ENCODE data around the gene GANC.

GANC gene

DNA sequence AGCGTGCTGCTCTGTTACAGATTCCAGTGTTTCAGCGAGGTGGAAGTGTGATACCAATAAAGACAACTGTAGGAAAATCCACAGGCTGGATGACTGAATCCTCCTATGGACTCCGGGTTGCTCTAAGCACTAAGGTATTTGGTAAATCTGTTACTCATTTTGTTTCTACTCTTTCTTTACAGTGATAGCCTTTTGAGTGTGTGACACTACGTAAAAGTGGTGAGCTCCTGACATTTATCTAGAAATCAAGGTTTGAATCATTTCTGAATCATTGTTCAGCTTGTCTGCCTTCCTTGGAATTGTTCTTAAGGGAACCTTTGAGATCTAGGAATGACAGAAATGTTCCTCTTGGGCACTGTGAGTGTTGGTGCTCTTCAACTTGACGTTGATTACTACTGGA, 75.1 kb downstream of the GANC start:
- DNase-seq, result no peak

DNA sequence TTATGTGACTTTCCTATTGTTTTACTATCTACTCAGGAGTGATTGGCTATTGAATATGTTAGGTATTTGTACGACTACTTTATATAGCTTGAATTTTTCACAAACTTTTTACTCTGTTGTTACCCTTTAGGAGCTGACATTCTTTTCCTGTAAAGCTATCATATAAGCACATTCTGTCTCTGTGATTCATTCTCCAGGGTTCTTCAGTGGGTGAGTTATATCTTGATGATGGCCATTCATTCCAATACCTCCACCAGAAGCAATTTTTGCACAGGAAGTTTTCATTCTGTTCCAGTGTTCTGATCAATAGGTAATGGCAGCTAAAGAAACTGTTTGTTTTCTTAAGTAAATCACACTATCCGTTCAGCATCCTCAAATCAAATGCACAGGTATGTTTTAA, 76.2 kb downstream of the GANC start:
- no peak for DNase-seq

DNA sequence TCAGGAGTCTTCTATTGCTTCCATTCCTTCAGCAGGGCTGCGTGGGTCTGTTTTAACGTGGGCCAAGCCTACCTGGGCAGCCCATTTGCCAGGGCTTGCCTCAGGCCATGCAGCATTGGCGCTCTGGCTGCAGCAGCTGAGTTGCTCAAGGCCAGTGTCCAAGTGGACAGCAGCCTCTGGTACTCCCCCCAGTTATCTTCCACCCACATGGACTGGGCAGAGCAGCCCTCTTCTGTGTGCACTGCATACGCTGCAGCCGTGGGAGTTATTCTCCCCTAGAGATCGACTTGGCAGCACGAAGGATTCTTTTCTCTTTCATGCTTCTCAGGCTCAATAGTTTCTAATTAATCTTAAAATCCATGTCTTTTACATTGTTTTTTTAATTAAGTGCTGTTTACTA, 79.4 kb downstream of the GANC start:
- no peak for DNase-seq

DNA sequence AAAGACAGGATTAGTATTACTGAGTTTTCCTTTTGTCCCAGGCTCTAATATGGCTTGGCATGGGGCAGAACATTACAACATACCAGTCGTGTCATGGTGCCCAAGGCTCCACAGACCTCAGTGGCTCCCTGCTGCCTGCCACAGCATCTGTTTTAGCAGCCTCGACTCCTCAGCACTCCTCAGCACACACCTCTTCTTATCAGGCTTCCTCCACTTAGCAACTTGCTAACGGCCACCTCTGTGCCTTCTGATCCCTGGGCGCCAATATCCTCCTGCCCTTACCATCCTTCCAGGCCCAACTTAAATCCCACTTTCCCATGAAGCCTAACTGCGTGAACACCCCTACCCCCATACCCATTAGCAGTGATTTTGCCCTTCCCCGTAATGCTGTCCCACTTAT, 80.1 kb downstream of the GANC start:
- DNase-seq, result no peak

DNA sequence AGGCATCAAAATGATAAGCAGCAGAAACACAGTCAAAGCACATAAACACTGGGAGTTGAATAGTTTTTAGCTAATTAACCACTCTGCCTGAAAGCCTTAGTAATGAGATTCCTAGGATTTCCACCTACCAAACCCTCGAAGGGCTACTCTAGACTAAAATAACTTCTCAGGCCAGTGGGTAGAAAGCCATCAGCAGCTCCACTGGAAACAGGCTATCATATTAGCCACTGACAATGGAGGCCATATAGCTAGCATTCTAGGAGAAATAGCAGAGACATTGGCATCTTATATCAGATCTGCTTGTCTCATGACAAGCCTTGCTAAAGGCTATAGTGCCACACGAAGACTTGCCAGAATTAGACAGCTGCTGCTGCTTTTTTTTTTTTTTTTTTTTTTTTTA, 81.8 kb downstream of the GANC start:
- DNase-seq, result no peak

DNA sequence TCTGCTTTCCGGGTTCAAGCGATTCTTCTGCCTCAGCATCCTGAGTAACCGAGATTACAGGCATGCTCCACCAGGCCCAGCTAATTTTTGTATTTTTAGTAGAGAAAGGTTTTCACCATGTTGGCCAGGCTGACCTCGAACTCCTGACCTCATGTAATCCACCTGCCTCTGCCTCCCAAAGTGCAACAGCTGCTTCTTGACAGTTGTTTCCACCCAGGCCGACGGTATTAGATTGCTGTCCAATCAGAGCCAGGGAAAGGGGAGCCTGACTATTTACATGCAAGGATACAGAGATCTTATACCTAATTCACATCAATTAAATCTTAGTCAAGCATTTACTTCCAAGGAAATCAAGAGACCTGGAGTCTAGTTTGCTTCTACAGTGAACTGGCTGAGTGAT, 82.3 kb downstream of the GANC start:
- no peak for DNase-seq

DNA sequence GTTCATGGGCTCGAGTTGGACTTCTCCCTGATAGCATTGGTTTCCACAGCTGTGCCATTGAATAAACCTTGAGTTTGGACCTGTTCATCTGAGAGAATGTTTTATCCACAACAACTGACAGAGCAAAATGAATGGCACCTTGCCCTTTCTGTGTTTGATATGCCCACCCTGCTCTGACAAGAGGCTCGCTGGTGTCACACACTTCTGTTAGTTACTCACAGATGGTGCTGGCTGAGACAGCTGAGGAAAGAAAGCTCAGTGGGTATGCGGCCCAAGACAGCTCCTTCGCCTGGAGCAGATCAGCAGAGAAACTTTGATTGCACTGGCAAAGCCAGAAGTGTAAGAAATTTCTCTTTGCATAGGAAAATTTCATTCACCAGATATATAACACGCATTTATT, 83.8 kb downstream of the GANC start:
- no peak for DNase-seq

DNA sequence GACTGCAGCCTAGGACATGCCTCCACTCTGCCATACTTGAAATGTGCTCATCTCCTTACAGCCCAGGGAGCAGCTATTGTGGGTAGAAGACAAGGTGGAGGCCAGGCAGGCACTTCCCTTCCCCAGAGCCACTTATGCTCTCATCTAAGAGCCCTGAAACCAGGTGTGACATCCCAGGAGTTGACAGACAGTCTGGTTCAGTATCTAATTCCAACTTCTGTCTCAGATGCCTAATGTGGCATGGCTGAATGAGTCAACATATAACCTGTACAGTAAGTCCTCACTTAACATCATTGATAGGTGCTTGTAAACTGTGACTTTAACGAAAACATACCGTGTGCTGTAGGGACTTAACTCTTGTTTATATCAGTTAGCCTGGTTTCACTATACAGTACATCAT, 85.1 kb downstream of the GANC start:
- no peak for DNase-seq

GRCh38 chr15:42359249-42359648, 86.2 kb downstream of the GANC start, which contains the start of gene CAPN3:
CAPN3 (plus strand) TSS chr15:42359501; CDS start chr15:42359806, 305 bp downstream.
- DNase-seq, result no peak

GRCh38 chr15:42359985-42360384, 87.0 kb downstream of the GANC start:
- DNase-seq, result no peak

- no peak for DNase-seq
These were observed 87.6 kb downstream of the GANC start for GRCh38 chr15:42360535-42361112.

DNA sequence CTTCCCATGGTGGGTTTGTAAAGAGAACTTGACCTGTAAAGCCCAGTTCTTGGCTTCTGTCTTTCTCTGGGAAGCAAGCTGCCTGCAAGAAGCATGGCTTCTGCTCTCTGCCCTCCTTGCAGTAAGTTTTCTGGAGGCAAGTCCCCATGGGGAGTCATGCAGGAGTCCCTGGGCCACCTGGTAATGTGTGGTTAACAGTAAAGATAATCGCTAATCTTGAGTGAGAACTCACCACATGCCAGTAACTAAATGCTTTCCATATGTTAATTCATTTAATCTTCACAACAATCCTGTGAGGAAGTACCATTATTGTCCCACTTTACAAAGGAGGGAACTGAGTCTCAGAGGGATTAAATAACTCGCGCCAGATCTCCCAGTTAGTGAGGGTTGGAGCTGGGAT, 90.5 kb downstream of the GANC start:
- DNase-seq, result no peak

DNA sequence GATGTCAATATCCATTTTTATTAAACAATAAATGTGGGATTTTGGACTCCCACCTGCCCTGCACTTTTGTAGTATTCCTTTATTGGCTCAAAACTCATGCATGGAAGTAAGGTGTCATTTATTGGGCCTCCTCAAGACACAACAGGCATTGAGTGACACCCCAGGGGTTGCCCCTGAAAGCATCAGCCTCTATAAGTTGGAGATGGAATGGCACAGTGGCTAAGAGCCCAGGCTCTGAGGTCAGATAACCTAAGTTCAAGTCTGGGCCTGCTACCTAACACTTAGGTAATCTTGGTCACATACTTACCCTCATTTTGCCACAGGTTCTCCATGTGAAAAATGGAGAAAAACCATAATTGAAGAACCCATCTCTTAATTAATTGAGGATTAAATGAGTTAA, 90.9 kb downstream of the GANC start:
- no peak for DNase-seq

- DNase-seq, result no peak
These were observed 91.5 kb downstream of the GANC start for GRCh38 chr15:42364529-42364928.

GRCh38 chr15:42365921-42366550, 93.0 kb downstream of the GANC start:
- no peak for DNase-seq

DNA sequence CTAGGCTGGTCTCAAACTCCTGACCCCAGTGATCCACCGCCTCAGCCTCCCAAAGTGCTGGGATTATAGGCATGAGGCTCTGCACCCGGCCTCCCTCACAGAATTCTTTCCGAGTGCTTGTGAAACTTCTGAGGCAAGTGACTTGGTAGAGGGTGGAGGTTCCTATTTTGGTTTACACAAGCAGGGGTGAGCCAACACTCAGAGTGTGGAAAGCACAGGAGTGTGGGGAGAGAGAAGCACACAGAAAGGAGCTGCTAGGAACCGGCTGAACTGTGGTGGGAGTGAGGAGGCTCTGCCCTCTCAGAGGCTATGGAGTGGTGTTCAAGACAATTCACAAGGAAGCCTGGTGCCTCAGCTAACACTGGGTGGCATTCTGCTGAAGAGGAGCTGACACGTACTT, 94.0 kb downstream of the GANC start:
- DNase-seq, result no peak

GRCh38 chr15:42368096-42368495, 95.1 kb downstream of the GANC start:
- DNase-seq, result no peak

DNA sequence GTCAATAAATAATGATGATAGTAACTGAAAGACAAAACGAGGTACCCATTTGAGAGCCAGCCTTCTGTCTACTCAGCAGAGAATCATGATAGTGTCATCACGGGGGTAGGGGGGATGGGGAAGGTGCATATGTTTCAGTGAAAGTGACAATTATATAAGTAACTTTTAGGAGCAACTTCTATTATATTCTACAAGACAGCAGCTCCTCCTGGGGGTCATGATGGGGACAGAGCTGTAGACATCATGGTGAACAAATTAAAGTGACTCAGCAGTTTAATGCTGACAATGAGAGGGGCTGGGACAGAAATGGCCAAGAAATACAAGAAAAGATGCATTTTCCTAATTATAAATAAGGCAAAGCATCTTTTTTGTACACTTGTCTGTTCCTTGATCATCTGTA, 98.1 kb downstream of the GANC start:
- DNase-seq, result no peak

GRCh38 chr15:42373274-42373673, 100.3 kb downstream of the GANC start:
- DNase-seq, result no peak

DNA sequence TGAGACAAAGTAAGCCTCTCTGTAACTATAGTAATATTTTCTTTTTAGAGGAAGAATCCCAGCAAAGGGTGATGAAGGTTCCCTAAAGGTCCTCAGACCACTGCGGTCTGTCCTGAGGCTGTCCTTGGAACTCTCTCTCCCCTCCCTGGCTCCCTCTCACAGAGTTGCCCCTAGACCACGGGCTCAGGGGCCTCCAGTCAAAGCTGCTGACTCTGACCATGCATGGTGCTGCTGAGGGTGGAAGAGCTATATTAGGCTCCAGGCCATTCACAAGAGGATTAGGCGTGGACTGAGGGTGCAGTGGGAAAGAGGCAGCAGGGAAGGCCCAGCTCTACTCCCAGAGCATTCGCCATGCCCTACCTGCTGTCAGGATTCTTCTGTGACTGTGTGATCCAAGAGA, 100.9 kb downstream of the GANC start:
- DNase-seq, result no peak

- DNase-seq, result no peak
These were observed 101.8 kb downstream of the GANC start for GRCh38 chr15:42374810-42375209.

DNA sequence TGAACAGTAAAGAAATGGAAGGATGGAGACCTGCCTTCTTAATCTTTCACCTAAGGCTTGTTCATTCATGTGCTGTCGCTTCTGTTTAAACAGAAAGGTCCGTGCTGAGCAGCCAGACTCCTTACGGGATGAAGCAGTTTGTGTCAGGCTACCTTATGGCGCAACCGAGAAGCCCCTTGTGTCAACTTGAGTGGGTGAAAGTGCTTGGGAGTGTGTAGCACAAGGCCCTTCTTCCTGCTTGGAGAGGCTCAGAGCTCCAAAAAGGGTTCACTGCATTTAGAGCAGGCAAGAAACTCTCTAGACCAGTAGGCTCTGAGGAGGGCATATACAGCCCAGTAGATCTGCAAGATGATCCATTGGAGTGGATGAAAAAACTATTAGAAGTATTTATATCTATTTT, 102.3 kb downstream of the GANC start:
- DNase-seq, result no peak

DNA sequence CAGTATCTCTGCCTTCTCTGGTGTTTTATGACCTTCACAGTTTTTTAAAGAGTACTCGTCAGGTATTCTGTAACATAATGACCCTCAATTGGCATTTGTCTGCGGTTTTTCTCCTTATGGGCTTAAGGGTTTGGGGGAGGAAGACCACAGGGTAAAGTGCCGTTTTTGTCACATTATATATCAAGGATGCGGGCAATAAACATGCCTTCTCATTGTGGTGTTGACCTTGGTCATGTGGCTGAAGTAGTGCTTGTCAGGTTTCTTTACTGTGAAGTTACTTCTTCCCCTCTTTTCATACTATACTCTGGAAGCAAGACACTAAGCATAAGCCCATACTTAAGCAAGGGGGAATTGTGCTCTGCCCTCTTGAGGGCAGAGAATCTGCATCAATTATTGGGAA, 102.9 kb downstream of the GANC start:
- DNase-seq, result no peak

DNA sequence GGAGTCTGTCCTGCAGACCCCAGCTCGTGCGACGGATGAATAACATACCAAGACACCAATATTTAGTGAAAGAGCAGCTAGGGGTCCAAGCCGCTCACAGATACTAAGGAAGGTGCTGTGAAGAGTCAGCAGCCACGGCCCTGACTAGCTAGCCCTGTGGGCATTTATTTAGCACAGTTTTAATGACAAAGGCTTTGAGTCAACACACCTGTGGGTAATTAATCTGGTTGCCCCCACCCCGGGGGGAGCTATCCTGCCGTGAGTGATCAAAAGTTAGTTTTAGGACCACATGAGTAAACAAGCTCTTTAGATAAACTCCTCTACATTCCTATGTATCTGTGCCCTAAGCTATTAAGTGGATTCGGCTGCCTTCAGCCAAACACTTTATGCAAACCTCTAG, 105.0 kb downstream of the GANC start:
- DNase-seq, result no peak

GRCh38 chr15:42384597-42384996, 111.6 kb downstream of the GANC start:
- no peak for DNase-seq

Data from NCI-H1092 (cell line).